IMR-90 (cell line): ENCODE data around the gene UBXN2A.

ENCODE experiments used
- MAZ ChIP-seq: IDR thresholded peaks from 2 replicates; pipeline ENCODE4 v1.6.1; 2012; ENCODE audit warnings: low read depth, mild to moderate bottlenecking, low read length, improper control_type of control experiment, moderate library complexity, borderline replicate concordance
- POLR2A ChIP-seq: IDR thresholded peaks from 2 replicates; pipeline ENCODE4 v1.6.1; 2012; ENCODE audit warnings: mild to moderate bottlenecking, low read depth, low read length
- RAD21 ChIP-seq: IDR thresholded peaks from 2 replicates; pipeline ENCODE4 v1.6.1; 2012; ENCODE audit warnings: low read length, improper control_type of control experiment
- RFX5 ChIP-seq: IDR thresholded peaks from 2 replicates; pipeline ENCODE4 v1.8.0; 2012; ENCODE audit warnings: low read depth, mild to moderate bottlenecking, low read length, moderate library complexity
- SMC3 ChIP-seq: fragments of 150-350 bp; IDR thresholded peaks from 2 replicates; pipeline ENCODE4 v1.6.1; 2016; ENCODE audit warnings: low read depth, mild to moderate bottlenecking, antibody characterized with exemption, low read length, moderate library complexity
- TF ChIP-seq, protein P1 (sequence below): conservative IDR thresholded peaks from 2 replicates; pipeline ENCODE4 v1.5.1; 2012; ENCODE audit warnings: mild to moderate bottlenecking, low read depth, low read length, improper control_type of control experiment
- TF ChIP-seq, protein P2 (sequence below): fragments of 150-350 bp; IDR thresholded peaks from 2 replicates; pipeline ENCODE4 v1.6.1; 2016; ENCODE audit warnings: low read depth, mild to moderate bottlenecking, low read length, moderate library complexity, borderline replicate concordance

- TF ChIP-seq RAD21 = no peak
- TF ChIP-seq MAZ = no peak
- TF ChIP-seq SMC3 = no peak
- TF ChIP-seq, protein P1, sequence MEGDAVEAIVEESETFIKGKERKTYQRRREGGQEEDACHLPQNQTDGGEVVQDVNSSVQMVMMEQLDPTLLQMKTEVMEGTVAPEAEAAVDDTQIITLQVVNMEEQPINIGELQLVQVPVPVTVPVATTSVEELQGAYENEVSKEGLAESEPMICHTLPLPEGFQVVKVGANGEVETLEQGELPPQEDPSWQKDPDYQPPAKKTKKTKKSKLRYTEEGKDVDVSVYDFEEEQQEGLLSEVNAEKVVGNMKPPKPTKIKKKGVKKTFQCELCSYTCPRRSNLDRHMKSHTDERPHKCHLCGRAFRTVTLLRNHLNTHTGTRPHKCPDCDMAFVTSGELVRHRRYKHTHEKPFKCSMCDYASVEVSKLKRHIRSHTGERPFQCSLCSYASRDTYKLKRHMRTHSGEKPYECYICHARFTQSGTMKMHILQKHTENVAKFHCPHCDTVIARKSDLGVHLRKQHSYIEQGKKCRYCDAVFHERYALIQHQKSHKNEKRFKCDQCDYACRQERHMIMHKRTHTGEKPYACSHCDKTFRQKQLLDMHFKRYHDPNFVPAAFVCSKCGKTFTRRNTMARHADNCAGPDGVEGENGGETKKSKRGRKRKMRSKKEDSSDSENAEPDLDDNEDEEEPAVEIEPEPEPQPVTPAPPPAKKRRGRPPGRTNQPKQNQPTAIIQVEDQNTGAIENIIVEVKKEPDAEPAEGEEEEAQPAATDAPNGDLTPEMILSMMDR = no peak
- TF ChIP-seq, protein P2, sequence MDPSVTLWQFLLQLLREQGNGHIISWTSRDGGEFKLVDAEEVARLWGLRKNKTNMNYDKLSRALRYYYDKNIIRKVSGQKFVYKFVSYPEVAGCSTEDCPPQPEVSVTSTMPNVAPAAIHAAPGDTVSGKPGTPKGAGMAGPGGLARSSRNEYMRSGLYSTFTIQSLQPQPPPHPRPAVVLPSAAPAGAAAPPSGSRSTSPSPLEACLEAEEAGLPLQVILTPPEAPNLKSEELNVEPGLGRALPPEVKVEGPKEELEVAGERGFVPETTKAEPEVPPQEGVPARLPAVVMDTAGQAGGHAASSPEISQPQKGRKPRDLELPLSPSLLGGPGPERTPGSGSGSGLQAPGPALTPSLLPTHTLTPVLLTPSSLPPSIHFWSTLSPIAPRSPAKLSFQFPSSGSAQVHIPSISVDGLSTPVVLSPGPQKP = no peak
- TF ChIP-seq POLR2A = no peak
- TF ChIP-seq RFX5 = no peak
These were observed 71.2 kb downstream of the UBXN2A start for GRCh38 chr2:24011250-24012104.
